Heart right ventricle (tissue), 16 donors: ENCODE measurements around the gene TAB2. TPM values are rescaled to one million over a fixed set of nuclear protein-coding genes. Genes with fewer than 3 reads are reported as not detected.

Experiments
- ATAC-seq, 8 donors: fragments of 200-7000 bp; cut with Tn5 transposase; one replicate each; pipeline ENCODE4 v1.9.1; 2020; ENCODE audit warnings: mild to moderate bottlenecking in 8 of 8, moderate library complexity in 8 of 8, moderate number of reproducible peaks in 1 of 8
- DNase-seq, 2 donors: peaks; one replicate each; pipeline ENCODE4 v3.0.0-alpha.2; 2020
- H3K27ac ChIP-seq, 10 donors: fragments of 200-600 bp; sonication (generic) in 2 of 10; one replicate each; pipeline versions ENCODE4 v1.5.0 to v1.8.0; 2020 to 2022; ENCODE audit warnings: mild to moderate bottlenecking in 3 of 10
- H3K27me3 ChIP-seq, 7 donors: fragments of 200-600 bp; one replicate each; pipeline ENCODE4 v1.8.0; 2021 to 2022; ENCODE audit warnings: mild to moderate bottlenecking in 2 of 7
- H3K36me3 ChIP-seq, 9 donors: fragments of 200-600 bp; sonication (generic) in 1 of 9; one replicate each; pipeline versions ENCODE4 v1.5.0 to v1.8.0; 2020 to 2022; ENCODE audit warnings: mild to moderate bottlenecking in 2 of 9
- H3K4me1 ChIP-seq, 9 donors: fragments of 200-600 bp; sonication (generic) in 1 of 9; one replicate each; pipeline versions ENCODE4 v1.5.0 to v1.8.0; 2020 to 2022; ENCODE audit warnings: mild to moderate bottlenecking in 4 of 9
- H3K4me3 ChIP-seq, 10 donors: fragments of 200-600 bp; sonication (generic) in 2 of 10; one replicate each; pipeline versions ENCODE4 v1.5.0 to v1.8.0; 2020 to 2022; ENCODE audit warnings: mild to moderate bottlenecking in 7 of 10, moderate library complexity in 2 of 10
- H3K9me3 ChIP-seq, 11 donors: fragments of 200-600 bp in 10 of 11; sonication (generic) in 2 of 11; one replicate each; pipeline versions ENCODE4 v1.5.0 to v1.8.0; 2013 to 2022; ENCODE audit warnings: mild to moderate bottlenecking in 2 of 11, control low read depth in 1 of 11, moderate library complexity in 1 of 11
- WGBS, 2 donors: extraction: QIAGEN DNeasy Blood & Tissue Kit; methylation state at CpG; one replicate each; pipeline ENCODE4 v1.1.7; 2013; ENCODE audit warnings: inconsistent platforms in 1 of 2; 5-methylcytosine and 5-hydroxymethylcytosine counted together
- intact Hi-C, 10 donors: fragments of 100-400 bp; cut with DNase I; formaldehyde crosslinking; loops; one replicate each; pipeline versions ENCODE4 v1.11.1 to v1.14.2; 2022
- polyA plus RNA-seq, 2 donors: library from polyadenylated mRNA; stranded (reverse); fragments of 200-250 nt; gene quantifications; one replicate each; pipeline ENCODE4 v1.2.3, GENCODE V29; 2013
- total RNA-seq, 10 donors: library from RNA; stranded (reverse); fragmentation: NEBNext Ultra II Directional in 3 of 10; extraction: Animal tissue kit (Norgen Biotek cat#: 25700) in 3 of 10; gene quantifications; one replicate each; pipeline versions ENCODE4 v1.2.1 to v1.2.4, GENCODE V29; 2021 to 2023
- TF ChIP-seq, protein P1 (sequence below), 9 donors: fragments of 200-600 bp; sonication (generic) in 2 of 9; IDR thresholded peaks; one replicate each; pipeline versions ENCODE4 v1.5.0 to v1.8.0; 2021 to 2022; ENCODE audit warnings: antibody characterized with exemption in 9 of 9, mild to moderate bottlenecking in 5 of 9, moderate library complexity in 1 of 9
- donor health status: Arrhythmogenic right ventricular cardiomyopathy.
- donor health status: ischemic (EF 13 %, LVEDD 7.1; RV severe dilation, severe dysfunction).
- donor health status: healthy with polysubstance abuse.
- donor health status: DM: no; HTN: yes; CAD: no.
- donor health status: DM: no; HTN: no; CAD: no.
- donor health status: ischemic (EF 25% LVEDD 6.9; RV normal size, moderate dysfunction).
- donor health status: ischemic (EF 25% LVEDD 5.7; RV mildly dilated, moderate dysfunction).
- donor health status: healthy.
- donor health status: DM: yes; HTN: yes; CAD: no.
- donor health status: Ischemic cardiomyopathy.
- donor health status: ischemic (EF 35%, LVEDD 5.7; RV mildly dilated, moderate dysfunction).
- donor health status: nonischemic (EF 11% LVEDD 7.7; RV severe dilation, severe dysfunction).
- donor health status: DM: yes; HTN: yes; CAD: no.
- donor health status: PGD.
- donor health status: ischemic (EF 29% LVEDD 5.4; RV normal size, mild dysfunction).
- donor health status: nonischemic (EF 23%, LVEDD 6.1; RV moderate dilation, normal function).

Gene TAB2
- total and polyA plus RNA-seq, 12 donors, result 13.6 to 72.5 (median 54.3) TPM

DNA sequence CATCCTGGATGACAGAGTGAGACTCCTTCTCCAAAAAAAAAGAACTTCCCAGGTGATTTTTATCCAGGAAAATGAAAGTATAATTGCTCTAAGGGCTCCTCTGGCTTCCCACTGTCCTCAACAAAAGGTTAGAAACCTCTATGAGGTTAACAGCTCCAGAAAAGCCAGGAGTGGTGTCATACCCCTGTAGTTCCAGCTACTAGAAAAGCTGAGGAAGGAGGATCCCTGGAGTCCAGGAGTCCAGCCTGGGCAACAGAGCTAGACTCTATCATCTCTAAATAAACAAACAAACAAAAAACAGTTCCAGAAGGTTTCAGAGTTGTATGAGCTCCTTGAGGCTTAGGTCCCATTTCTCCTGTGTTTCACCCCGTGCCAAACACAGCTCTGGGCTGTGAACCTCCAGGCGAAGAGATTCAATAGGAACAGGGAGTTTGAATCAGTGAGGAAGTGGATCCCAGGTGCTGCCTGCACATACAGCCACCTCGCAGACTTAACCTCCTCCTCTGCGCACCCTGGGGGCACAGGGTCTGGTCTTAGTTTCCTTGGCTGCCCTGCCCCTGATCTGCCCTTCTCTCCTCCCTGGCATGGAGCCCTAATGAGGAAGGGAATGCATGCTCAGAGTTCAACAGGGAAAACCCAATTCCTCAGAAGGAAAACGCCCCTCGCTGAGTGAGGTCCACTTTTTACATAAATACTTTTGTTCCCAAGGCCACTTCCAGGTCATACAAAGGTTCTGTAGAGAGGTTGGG is 136.3 kb downstream of the TAB2 start:
- TF ChIP-seq, protein P1, sequence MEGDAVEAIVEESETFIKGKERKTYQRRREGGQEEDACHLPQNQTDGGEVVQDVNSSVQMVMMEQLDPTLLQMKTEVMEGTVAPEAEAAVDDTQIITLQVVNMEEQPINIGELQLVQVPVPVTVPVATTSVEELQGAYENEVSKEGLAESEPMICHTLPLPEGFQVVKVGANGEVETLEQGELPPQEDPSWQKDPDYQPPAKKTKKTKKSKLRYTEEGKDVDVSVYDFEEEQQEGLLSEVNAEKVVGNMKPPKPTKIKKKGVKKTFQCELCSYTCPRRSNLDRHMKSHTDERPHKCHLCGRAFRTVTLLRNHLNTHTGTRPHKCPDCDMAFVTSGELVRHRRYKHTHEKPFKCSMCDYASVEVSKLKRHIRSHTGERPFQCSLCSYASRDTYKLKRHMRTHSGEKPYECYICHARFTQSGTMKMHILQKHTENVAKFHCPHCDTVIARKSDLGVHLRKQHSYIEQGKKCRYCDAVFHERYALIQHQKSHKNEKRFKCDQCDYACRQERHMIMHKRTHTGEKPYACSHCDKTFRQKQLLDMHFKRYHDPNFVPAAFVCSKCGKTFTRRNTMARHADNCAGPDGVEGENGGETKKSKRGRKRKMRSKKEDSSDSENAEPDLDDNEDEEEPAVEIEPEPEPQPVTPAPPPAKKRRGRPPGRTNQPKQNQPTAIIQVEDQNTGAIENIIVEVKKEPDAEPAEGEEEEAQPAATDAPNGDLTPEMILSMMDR (IDR thresholded peaks at IDR 0.05), result no peak
- ATAC-seq (no peak), DNase-seq (no peak)
- Histone ChIP-seq H3K27ac (peak overlapping the region; percentile 62 to 85 (median 78)), H3K9me3 (no peaks in the 10 kb centered on the region), H3K4me3 (peak overlapping the region in 3 of 10 donors; percentile 1 to 12 (median 2)), H3K4me1 (peaks cover 28 to 73% (median 60%) of the 10 kb centered on the region in 9 donors), H3K36me3 (peaks cover 0 to 14% (median 0%) of the 10 kb centered on the region in 9 donors), H3K27me3 (peaks cover 0 to 37% (median 24%) of the 10 kb centered on the region in 7 donors)
- 53 to 56% methylated on average over 6 of the region's 6 CpGs for WGBS, 2 donors
- intact Hi-C loops, result loop anchor here in 3 of 10 donors (2.0 to 5.0 kb wide), 2 partner anchors 63 to 64 kb away; no protein-coding TSS in a partner anchor

DNA sequence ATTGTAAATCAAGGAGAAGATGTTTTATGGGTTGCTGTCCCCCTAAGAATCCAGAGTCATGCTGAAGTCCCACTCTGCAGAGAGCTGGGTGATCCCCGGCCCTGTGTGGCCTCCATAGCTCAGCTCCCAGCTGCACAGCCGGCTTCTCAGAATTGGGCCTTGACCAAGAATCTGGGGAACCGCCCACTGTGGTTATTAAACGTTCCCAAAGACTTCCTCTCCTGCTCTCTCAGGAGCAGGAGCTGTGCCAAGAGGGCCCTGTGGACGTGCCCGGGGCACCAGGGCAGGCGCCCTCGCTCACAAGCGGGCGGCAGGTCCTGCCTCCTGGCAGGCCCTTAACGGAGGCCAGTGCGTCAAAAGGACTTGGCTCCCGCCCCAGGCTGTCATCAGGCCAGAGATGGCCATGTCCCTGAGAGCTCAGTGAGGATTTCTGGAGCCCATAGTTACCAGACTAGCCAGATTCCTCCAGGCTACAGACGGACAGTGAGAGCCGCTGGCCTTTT is 136.9 kb downstream of the TAB2 start:
- Histone ChIP-seq H3K27me3 (peaks cover 0 to 33% (median 20%) of the 10 kb centered on the region in 7 donors), H3K9me3 (no peaks in the 10 kb centered on the region), H3K4me3 (peak overlapping the region in 3 of 10 donors; percentile 1 to 12 (median 2)), H3K27ac (peak overlapping the region; percentile 62 to 85 (median 78)), H3K4me1 (peaks cover 28 to 73% (median 60%) of the 10 kb centered on the region in 9 donors), H3K36me3 (peaks cover 0 to 19% (median 0%) of the 10 kb centered on the region in 9 donors)
- intact Hi-C loops, result loop anchor here in 3 of 10 donors (2.0 to 5.0 kb wide), 2 partner anchors 62 to 63 kb away; no protein-coding TSS in a partner anchor
- 2 to 3% methylated on average over 15 of the region's 15 CpGs for WGBS, 2 donors
- peak; percentile 96 to 99 for DNase-seq
- peak; percentile 90 to 96 (median 94) for ATAC-seq
- TF ChIP-seq, protein P1 (IDR thresholded peaks at IDR 0.05), result no peak

DNA sequence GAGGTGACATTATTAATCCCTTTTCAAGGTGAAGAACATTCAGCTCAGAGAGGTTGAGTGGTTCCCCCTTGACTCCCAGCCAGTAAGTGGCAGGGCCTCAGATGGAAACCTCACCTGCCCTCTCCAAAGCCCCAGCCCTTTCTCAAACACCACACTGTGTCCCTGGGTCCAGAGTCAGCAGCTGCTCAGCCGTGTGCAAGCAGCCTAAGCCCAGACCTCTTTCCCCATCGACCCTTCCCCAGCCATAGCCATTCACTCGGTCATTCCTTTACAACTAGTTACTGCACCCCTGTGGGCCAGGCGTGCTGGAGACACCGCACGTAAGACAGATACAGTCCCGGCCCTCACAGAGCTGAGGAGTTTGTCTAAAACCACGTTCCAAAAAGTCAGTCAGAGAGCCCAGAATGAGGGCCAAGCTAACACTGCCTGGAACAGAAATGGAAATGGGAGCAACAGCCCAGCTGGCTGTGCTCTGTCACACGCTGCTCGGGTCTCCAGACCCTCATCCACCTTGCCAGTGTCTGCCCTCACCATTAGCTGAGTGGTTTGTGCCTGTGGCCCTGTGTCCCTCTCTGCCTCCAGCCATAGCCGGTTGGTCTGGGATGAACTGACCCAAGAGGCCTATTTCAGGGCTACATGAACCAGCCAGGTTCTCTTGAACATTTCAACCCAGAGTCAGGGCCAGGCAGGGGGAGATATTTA is 137.7 kb downstream of the TAB2 start:
- H3K36me3 ChIP-seq, result peaks cover 0 to 27% (median 0%) of the 10 kb centered on the region in 9 donors
- intact Hi-C loops, result loop anchor here in 2 of 10 donors (2.0 kb wide), 1 partner anchor 62 kb away; no protein-coding TSS in a partner anchor
- peak overlapping the region; percentile 62 to 85 (median 78) for H3K27ac ChIP-seq
- ATAC-seq (peak in 7 of 8 donors; percentile 7 to 33 (median 23)), DNase-seq (no peak)
- H3K4me3 ChIP-seq, result peak overlapping the region in 1 of 10 donors; percentile 1
- TF ChIP-seq, protein P1 (IDR thresholded peaks at IDR 0.05), result no peak
- WGBS, 2 donors, result 44 to 56% methylated on average over 11 of the region's 11 CpGs
- H3K4me1 ChIP-seq, result peaks cover 28 to 71% (median 60%) of the 10 kb centered on the region in 9 donors
- no peaks in the 10 kb centered on the region for H3K9me3 ChIP-seq
- H3K27me3 ChIP-seq, result peaks cover 0 to 31% (median 24%) of the 10 kb centered on the region in 7 donors
